Stimulated activated CD8-positive, alpha-beta memory T cell treated with anti-CD3 and anti-CD28 coated beads, Interleukin-12 subunit alpha, Interleukin-12 subunit beta, amount 100 ng/mL, for 24 hours (primary cell): ENCODE data around the gene PLCG1.

Experiments used
- DNase-seq: peaks from one replicate; pipeline ENCODE4 v3.0.0-alpha.2; 2020; ENCODE audit errors: extremely low read depth

Gene PLCG1

GRCh38 chr20:41214202-41214601 lies 76.9 kb downstream of the PLCG1 start:
- no peak for DNase-seq

- DNase-seq = no peak
Measured at GRCh38 chr20:41214666-41215065, 77.3 kb downstream of the PLCG1 start.

- DNase-seq = no peak
Measured at GRCh38 chr20:41217422-41217821, 80.1 kb downstream of the PLCG1 start.

- DNase-seq = no peak
Measured at GRCh38 chr20:41218466-41218865, 81.1 kb downstream of the PLCG1 start.

- DNase-seq = no peak
Measured at GRCh38 chr20:41219824-41220223, 82.5 kb downstream of the PLCG1 start.

- DNase-seq = no peak
Measured at GRCh38 chr20:41221614-41222218, 84.4 kb downstream of the PLCG1 start.

GRCh38 chr20:41222296-41222695 lies 85.0 kb downstream of the PLCG1 start:
- no peak for DNase-seq

GRCh38 chr20:41222703-41223102 lies 85.4 kb downstream of the PLCG1 start:
- DNase-seq = no peak

GRCh38 chr20:41223112-41223511 lies 85.8 kb downstream of the PLCG1 start:
- no peak for DNase-seq

GRCh38 chr20:41224281-41224680 lies 86.9 kb downstream of the PLCG1 start:
- no peak for DNase-seq

GRCh38 chr20:41225091-41225490 lies 87.7 kb downstream of the PLCG1 start:
- DNase-seq = no peak

- DNase-seq = no peak
Measured at GRCh38 chr20:41226426-41226825, 89.1 kb downstream of the PLCG1 start.
